HG03139 (cell line): Measurements from ENCODE around the gene COX8C.
"Not testable (repeated sequence)": the region's sequence is repeated elsewhere in the genome, so short reads cannot be mapped to it uniquely, and the experiment has no call there.

Experiments
- ATAC-seq: cut with Tn5 transposase; IDR thresholded peaks from one replicate; pipeline ENCODE4 v1.9.1; 2021; ENCODE audit not compliant: unreplicated experiment

The COX8C gene

DNA sequence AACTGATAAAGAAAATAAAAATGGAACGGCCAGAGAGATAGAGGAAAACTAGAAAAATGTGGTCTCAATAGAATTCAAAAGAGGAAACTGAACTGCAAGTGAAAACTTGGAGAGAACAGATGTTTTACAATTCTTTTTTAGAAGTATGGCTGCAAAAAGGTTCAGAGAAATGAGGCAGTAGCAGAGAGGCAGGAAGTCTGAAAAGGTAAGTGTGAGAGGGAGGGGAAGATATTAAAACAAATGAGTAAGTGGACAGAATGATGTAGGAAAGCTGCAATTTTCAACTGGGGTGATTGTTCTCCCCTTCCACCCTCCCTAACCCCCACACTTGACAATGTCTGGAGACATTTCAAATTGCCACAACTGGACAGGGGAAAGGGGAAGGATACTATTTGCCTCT is 27.0 kb upstream of the COX8C start:
- ATAC-seq, result no peak

DNA sequence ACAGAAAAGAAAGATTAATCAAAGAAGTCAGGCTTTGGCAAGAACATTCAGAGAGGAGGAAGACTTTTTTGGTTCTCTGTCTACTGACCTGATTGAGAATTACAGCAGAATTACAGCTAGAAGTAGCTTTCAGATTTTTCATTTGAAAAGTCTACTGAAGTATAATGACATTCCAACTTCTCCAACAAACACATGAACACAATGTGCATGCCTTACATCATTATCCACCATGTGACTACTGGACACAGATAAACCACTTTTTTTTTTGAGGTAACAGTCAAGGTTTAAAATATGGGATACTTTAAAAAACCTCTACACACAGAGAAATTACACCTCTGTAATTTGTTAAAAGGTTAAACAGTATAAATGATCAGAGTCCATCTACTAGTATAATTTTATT is 26.5 kb upstream of the COX8C start:
- ATAC-seq, result no peak

DNA sequence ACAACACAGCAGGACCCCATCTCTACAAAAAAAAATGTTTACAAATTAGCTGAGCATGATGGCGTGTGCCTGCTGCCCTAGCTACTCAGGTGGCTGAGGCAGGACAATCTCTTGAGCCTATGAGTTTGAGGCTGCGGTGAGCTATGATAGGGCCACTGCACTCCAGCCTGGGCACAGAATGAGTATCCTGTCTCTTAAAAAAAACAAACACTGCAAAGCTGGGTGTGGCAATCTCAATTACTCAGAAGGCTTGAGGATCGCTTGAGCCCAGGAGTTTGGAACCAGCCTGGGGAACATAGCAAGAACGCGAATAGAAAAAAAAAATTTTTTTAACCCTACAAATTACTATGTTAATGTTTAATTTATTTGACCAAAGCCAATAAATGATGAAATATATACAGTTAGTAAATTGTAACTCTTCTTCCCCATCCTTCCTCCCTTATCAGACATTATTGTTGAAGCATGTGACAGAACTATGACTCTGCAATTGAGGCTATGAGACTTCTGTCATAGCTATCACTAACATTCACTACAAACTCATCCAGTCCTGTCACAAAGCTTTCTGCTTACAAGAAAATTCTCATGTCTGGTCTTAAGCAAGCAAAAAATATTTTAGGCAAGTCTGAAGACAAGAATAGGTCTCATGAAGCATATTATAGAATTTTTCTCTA is 23.9 kb upstream of the COX8C start:
- ATAC-seq, result no peak

GRCh38 chr14:93323600-93324174 is 23.3 kb upstream of the COX8C start:
- ATAC-seq, result no peak

GRCh38 chr14:93326196-93326595 is 20.8 kb upstream of the COX8C start:
- no peak for ATAC-seq

- ATAC-seq, result no peak
Observed at GRCh38 chr14:93328546-93328945, 18.4 kb upstream of the COX8C start.

DNA sequence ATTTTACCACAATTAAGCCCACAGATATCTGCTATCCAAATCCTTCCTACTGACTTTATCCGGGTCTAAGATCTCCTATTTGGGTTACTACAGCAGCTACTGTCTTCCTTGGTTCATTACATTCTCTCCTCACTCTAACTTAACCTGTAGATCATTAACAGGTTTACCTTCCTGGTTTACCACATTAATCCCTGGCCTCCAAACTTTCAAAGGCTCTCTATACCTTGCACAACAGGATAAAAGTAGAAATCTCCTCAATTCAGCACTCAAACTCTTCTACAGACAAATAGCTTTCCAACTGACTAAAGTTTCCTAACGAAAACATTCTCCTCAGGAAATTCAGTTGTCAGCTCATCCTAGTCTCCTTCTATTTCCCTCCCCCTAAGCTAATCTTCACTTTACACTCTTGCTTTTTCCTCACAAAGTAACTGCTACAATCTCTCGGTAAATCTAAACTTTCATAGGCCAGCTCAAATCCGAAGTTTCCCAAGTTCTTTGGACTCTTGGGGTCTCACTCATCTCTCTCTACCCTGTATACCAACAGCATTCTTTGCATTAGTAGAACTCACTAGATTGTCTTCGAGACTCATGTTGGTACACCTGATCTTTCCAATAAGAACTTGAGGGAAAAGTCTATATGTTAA is 16.9 kb upstream of the COX8C start:
- no peak for ATAC-seq

GRCh38 chr14:93330609-93331000 is 16.4 kb upstream of the COX8C start:
- no peak for ATAC-seq

DNA sequence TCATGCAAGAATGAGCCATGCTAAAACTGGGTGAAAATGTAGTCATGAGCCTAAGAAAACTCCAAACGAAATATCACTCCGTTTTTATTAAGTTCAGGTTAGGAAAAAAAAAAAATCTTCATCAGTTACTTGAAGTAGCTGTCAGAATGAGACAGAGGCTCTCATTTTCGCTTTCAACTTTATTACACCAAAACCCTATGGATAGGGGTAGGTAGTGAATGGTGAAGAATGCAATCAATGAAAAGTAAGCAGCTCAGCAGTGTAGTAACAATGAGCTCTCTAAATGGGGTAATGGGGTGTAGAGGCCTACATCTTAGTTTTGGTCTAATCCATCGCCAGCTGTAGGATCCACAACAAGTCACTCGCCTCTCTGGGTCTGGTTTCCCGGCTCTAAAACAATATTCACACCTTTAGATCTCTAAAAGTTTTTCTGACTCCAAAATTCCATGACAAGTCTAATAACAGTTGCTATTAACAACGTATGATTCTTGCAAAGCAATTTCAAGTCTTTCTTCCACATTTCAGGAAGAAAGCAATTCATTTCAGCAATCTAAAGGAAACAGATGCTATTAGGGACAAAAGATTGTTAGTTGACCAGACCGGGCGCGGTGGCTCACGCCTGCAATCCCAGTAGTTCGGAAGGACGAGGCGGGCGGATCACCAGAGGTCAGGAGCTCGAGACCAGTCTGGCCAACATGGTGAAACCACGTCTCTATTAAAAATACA is 15.8 kb upstream of the COX8C start:
- ATAC-seq, result no peak

GRCh38 chr14:93331728-93332396 is 15.1 kb upstream of the COX8C start:
- no peak for ATAC-seq

- peak; percentile 41 for ATAC-seq
Observed at GRCh38 chr14:93332397-93332852, 14.6 kb upstream of the COX8C start.

DNA sequence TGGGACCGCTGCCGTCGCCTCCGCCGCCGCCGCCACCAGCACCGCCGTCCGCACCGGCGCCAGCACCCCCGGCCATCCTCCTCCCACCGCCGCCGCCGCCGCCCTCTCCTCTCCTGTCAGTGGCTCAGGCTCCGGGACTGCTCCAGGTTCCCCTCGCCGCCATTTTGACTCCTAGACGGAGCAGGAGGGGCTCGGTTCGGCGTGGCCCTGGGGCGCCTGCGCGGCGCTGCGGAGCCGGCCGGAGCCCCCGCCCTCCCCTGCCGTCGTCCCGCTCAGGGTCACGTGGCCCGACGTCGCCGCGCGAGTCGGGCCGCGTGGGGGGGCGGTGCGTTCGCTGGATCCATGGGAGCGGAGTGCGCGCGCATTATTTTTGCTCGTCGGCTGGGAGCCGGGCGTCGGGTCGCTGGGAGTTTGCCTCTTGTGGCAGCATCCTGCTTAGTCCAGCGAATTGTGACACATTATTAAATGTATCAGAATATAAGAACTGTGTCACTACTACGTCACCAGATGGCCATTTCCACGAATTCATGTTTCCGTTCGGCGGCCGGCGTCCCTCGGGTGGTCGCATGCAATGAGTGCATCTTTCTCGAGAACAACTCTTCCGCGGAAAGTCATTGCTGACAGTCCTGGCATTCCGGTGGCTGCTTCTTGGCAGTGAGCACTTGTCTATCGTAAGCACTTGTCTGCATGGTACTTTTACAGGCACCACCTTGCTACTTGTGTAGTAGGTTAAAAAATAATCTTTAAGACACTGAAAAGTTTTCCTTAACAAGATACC is 13.9 kb upstream of the COX8C start, which contains the start of gene BTBD7:
BTBD7 (minus strand) TSS at position 184 of the 778 bp plus-strand sequence. CDS start 36,985 bp downstream, outside the sequence.
- ATAC-seq, result peak; percentile 74

DNA sequence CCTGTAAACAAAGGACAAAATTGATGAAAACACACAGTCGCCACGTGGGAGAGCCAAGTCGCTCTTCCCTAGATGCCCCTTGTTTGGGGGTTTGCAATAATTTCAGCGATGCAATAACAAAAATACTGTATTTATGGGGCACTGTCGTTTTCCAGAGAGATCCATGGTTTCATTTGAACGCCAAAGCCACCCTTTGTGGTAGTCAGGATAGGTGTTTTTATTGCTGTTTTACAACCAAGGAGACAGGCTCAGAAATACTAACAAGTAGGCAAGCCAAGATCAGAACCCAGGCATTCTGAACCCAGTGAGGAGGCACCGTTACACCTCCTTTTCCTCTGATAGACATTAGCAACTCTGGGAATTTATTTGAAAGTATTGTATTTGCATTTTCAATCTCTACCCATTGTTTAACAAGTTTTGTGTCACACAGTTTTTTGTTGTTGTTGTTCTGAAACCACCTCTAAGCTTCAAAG is 13.3 kb upstream of the COX8C start:
- ATAC-seq, result no peak

DNA sequence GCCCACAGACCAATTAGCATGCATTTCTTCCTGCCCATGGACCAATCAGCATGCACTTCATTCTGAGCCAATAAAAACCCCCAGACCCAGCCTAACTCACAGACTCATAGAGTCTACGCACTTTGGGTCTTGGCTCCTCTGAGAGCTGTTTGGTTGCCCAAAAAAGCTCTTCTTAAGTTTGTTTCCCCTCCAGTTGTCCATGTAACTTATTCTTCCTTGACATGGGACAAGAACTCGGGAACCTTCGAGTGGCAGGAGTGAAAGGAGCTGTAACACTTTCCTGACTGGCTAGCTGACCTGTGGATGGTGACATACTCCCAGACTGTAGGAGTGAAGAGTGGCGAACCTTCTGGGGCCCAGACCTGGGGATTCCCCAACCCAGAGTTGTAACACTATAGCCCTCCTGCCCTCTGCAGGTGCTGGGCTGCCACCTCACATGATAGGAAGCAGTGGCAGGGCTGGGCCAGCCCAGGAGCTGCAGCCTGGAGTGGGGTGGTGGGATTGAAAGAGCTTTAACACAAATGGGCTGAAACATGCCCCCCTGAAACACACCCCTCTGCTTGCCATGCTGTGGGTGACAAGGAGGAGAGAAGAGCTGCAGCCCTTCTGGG is 9.7 kb upstream of the COX8C start:
- ATAC-seq, result no peak

GRCh38 chr14:93337884-93338283 is 9.1 kb upstream of the COX8C start:
- ATAC-seq, result no peak

DNA sequence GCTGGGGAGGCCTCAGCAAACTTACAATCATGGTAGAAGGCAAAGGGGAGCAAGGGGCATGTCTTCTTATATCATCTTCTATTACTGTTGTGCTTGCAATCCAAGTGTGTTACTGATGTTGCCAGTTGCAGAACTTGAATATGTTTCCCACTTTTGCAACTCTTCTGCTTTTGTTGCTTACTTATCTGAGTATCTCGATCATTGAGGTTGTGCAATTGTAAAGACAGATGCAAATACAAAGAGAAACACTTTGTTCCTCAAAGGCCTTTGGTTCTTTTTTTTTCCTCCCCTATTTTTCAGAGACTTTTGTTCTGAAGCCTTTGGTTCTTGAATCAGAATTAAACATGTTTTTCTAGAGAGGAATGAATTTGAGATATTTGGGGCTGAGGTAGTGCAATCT is 3.7 kb upstream of the COX8C start:
- no peak for ATAC-seq

- no peak for ATAC-seq
Observed at GRCh38 chr14:93343797-93344196, 3.2 kb upstream of the COX8C start.

DNA sequence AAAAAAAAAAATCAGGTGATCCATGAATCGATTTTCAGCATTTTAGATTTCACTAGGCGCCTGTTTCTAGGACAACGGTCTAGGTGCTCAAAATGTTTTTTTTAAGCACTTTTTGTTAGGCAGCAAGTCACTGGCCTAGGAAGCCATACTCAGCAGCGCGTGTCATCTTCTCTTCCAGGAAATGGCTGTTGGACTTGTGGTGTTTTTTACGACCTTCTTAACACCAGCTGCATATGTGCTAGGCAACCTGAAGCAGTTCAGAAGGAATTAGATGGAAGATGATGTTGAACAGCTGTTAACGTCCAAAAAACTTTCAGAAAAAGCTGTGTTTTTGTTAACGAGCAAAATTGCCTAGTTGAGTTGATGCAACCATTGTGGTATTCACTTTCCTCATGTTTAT is 868 bp downstream of the COX8C start:
- ATAC-seq, result no peak

GRCh38 chr14:93348292-93348691 is 1.3 kb downstream of the COX8C start:
- ATAC-seq, result no peak

- not testable (repeated sequence) for ATAC-seq
Observed at GRCh38 chr14:93354873-93355272, 7.9 kb downstream of the COX8C start.
